Activated CD8-positive, alpha-beta memory T cell treated with anti-CD3 and anti-CD28 coated beads, Interleukin-2, amount 10 ng/mL, durations not matched to agents 7 days and 5 days (primary cell): Measurements from ENCODE around the gene DMD. TPM values are rescaled to one million over a fixed set of nuclear protein-coding genes. Genes with fewer than 3 reads are reported as not detected.

Experiments
- ATAC-seq: fragments of 150-1000 bp; cut with Tn5 transposase; one replicate; pipeline ENCODE4 v1.10.0; 2021; ENCODE audit warnings: moderate library complexity
- CTCF ChIA-PET: fragments of 350-600 bp; sonication (Branson Sonifier 250); formaldehyde crosslinking; loops from one replicate; lab custom pipeline; 2021; ENCODE audit warnings: antibody characterized with exemption; lab: Charles Lee
- DNase-seq: peaks from one replicate; pipeline ENCODE4 v3.0.0-alpha.2; 2020
- H3K27ac Mint-ChIP-seq: one replicate; pipeline ENCODE4 v1.8.0; 2021; ENCODE audit warnings: mild to moderate bottlenecking, mixed read lengths
- H3K27me3 Mint-ChIP-seq: one replicate; pipeline ENCODE4 v1.8.0; 2021; ENCODE audit warnings: mixed read lengths
- H3K36me3 Mint-ChIP-seq: one replicate; pipeline ENCODE4 v1.8.0; 2021; ENCODE audit warnings: mild to moderate bottlenecking, mixed read lengths
- H3K4me1 Mint-ChIP-seq: one replicate; pipeline ENCODE4 v1.8.0; 2021; ENCODE audit warnings: mixed read lengths
- H3K4me3 Mint-ChIP-seq: one replicate; pipeline ENCODE4 v1.8.0; 2021; ENCODE audit warnings: mild to moderate bottlenecking, moderate library complexity, mixed read lengths
- H3K9me3 Mint-ChIP-seq: one replicate; pipeline ENCODE4 v1.8.0; 2022; ENCODE audit warnings: low read depth, mixed read lengths
- total RNA-seq, 2 experiments: library from RNA; stranded (reverse); gene quantifications; one replicate each; pipeline ENCODE4 v1.2.3, GENCODE V29; 2021

The DMD gene
- total RNA-seq, 2 experiments from 2014 or later = 0.32 to 8.4 TPM

DNA sequence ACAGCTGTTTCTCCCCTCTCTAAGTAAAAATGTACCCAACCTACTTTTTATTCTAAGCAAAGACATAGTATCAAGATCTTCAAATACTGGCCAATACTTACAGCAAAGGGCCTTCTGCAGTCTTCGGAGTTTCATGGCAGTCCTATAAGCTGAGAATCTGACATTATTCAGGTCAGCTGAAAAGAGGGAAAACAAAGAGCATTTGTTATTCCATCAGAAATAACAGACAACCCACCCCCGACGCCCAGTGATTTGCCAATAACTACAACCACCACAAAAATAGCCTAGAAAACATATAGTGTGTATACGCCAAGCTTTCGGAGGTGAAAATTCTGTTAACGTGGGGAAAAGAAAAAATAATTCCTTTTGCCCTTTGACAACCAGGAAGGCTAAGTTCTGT, 1988.4 kb downstream of the DMD start:
- no peaks in the 10 kb centered on the region for H3K4me1 Mint-ChIP-seq
- H3K27ac Mint-ChIP-seq = no peak overlapping the region
- CTCF ChIA-PET = no interaction called here
- H3K4me3 Mint-ChIP-seq = no peak overlapping the region
- DNase-seq (no peak), ATAC-seq (no peak)
- no peaks in the 10 kb centered on the region for H3K36me3 Mint-ChIP-seq
- H3K27me3 Mint-ChIP-seq = no peaks in the 10 kb centered on the region
- no peaks in the 10 kb centered on the region for H3K9me3 Mint-ChIP-seq

- H3K36me3 Mint-ChIP-seq = no peaks in the 10 kb centered on the region
- no peak overlapping the region for H3K4me3 Mint-ChIP-seq
- no peaks in the 10 kb centered on the region for H3K4me1 Mint-ChIP-seq
- H3K27ac Mint-ChIP-seq = no peak overlapping the region
- no peaks in the 10 kb centered on the region for H3K9me3 Mint-ChIP-seq
- DNase-seq = no peak
- CTCF ChIA-PET = no interaction called here
- ATAC-seq = no peak
- H3K27me3 Mint-ChIP-seq = no peaks in the 10 kb centered on the region
These were observed 1992.2 kb downstream of the DMD start for GRCh38 chrX:31219174-31219573.

DNA sequence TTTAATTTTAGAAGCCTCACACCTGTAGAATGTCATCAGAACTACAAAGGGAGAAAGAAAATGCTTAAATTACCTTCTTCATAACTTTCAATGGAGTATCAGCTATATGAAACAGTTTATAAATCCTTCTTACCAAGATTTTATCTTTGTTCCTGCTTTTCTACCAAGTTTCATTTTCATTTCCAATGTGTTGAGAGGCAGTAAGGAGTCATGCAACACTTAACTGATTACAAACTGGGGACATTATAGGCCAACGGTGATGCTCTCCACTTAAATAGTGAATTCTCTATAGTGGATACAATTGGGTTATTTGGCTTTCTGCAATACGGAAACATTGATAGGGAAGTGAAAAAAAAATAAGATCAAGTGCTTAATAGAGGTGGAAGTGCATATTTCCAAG, 1994.3 kb downstream of the DMD start:
- ATAC-seq (no peak), DNase-seq (no peak)
- H3K4me1 Mint-ChIP-seq = no peaks in the 10 kb centered on the region
- H3K27ac Mint-ChIP-seq = no peak overlapping the region
- no peaks in the 10 kb centered on the region for H3K27me3 Mint-ChIP-seq
- no peaks in the 10 kb centered on the region for H3K36me3 Mint-ChIP-seq
- H3K4me3 Mint-ChIP-seq = no peak overlapping the region
- no peaks in the 10 kb centered on the region for H3K9me3 Mint-ChIP-seq
- CTCF ChIA-PET = no interaction called here

DNA sequence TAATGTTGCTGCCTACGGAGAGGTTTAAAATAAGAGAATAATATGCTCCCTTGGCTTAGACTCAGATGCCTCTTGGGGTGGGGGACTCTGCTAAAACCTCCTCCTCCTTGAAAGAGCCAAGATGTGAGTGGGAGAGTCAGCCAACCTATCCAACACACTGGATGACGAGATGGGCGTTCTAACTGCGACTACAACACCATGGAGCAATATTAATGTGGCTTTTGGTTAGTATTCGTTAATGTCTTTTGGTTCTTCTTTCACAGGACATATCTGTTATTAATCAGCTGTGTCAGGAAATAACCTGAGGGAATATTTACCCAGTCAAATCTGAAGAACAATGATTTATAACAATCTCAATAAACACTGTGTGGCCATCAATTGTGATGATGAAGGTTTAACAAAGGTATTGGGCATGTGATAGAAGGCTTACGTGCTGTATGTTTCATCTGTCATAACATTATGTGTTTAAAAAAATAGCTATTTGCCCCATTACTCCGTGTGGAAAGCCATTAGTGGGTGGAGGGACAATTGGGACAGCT, 1996.0 kb downstream of the DMD start:
- H3K4me3 Mint-ChIP-seq = no peak overlapping the region

GRCh38 chrX:31213941-31214340, 1997.4 kb downstream of the DMD start:
- CTCF ChIA-PET = no interaction called here
- H3K4me3 Mint-ChIP-seq = no peak overlapping the region

More for the DNA sequence above, 1996.0 kb downstream of the DMD start:
- Mint-ChIP-seq H3K36me3 (no peaks in the 10 kb centered on the region), H3K4me1 (no peaks in the 10 kb centered on the region), H3K27me3 (no peaks in the 10 kb centered on the region), H3K9me3 (no peaks in the 10 kb centered on the region), H3K27ac (no peak overlapping the region)
- CTCF ChIA-PET = no interaction called here
- DNase-seq (no peak), ATAC-seq (no peak)

DNA sequence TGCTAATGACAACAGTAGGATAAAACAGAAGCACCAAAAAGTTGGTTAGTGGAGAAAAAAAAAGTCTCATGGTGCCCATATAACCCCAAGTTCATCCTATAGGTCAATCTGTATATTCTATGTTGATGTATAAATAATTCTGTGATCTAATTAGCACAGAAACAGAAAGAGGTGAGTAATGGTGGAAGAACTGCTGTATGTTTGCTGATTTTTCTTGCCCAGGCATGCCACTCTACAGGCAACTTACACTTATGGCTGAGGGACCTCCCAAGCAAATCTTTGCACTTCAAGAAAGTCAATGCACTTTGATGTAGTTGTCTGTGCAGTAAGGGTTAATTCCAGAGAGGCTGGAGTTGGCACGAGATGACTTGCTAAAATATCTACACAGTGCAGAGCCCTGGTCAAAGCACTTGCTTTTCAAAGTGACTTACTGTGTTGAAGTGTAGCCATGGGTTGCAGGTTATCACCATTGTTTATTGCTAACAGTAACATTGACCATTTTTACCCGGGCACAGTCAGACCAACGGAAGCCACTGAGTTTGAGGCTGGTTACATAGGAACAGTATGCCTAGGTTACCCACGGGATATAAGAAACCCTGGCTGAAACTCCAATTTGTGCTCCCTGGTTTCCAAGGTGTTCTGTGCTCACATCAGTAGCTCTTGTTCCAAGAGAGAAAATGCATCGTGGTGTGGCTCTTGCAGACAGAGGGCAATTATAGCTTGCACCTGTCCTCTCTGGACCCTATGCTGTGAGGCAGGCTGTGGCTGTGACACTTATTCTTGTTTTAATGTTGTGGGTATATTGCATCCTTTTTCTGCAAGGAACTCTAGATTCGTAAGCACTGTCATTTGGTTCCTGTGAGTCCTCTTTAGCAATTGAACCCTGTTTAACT, 1998.2 kb downstream of the DMD start:
- no peaks in the 10 kb centered on the region for H3K36me3 Mint-ChIP-seq
- H3K4me1 Mint-ChIP-seq = no peaks in the 10 kb centered on the region
- H3K4me3 Mint-ChIP-seq = no peak overlapping the region
- no peaks in the 10 kb centered on the region for H3K9me3 Mint-ChIP-seq
- ATAC-seq (no peak), DNase-seq (no peak)
- no peaks in the 10 kb centered on the region for H3K27me3 Mint-ChIP-seq
- CTCF ChIA-PET = no interaction called here
- no peak overlapping the region for H3K27ac Mint-ChIP-seq

More at GRCh38 chrX:31213941-31214340, 1997.4 kb downstream of the DMD start:
- Mint-ChIP-seq H3K27me3 (no peaks in the 10 kb centered on the region), H3K4me1 (no peaks in the 10 kb centered on the region), H3K9me3 (no peaks in the 10 kb centered on the region), H3K36me3 (no peaks in the 10 kb centered on the region), H3K27ac (no peak overlapping the region)
- DNase-seq = no peak
- no peak for ATAC-seq

DNA sequence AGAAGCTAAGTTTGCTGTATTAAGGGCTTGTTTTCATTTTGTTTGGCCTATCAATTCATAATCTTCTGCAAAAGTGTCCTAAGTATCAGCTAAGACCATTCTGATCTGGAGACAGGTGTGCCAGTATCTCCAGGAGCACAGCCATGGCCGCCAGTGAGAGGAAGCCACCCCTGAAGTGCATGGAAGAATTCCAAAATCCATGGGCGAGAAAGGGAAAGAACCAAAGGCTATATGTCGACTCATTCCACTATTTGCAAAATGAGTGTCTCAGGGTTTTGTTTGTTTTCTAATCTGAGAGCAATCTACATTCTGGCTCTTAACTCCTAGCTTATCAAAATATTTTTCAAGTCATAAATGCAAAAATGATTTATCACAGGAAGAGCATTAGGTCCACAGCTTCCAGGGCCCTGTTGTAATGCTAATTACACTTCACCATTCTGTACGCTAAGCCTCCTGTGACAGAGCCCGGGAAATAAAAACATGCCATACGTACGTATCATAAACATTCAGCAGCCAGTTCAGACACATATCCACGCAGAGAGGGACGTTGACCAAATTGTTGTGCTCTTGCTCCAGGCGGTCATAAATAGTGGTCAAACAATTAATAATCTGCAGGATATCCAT, 2002.2 kb downstream of the DMD start:
- no peak for ATAC-seq
- Mint-ChIP-seq H3K4me1 (no peaks in the 10 kb centered on the region), H3K36me3 (no peaks in the 10 kb centered on the region), H3K4me3 (no peak overlapping the region), H3K9me3 (no peaks in the 10 kb centered on the region), H3K27ac (no peak overlapping the region), H3K27me3 (no peaks in the 10 kb centered on the region)
- CTCF ChIA-PET = no interaction called here
- no peak for DNase-seq

DNA sequence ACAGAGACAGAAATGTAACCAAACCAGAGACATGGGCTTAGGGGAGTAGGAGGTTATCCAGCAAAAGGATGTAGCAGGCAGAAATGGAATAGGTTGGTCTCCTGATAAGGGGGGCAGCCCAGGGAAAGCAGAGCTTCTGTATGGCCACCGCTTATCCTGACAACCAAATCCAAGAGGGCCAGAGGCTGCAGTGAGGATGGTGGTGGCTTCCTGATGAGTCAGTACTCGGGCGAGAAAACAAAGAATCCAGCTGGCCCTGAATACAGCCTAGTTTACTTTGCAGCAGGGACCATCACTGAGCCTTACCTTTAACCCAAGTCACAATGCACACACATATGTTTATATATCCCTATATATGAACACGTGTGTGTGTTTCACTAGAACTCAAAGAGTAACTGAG, 2009.8 kb downstream of the DMD start:
- CTCF ChIA-PET = no interaction called here
- H3K27me3 Mint-ChIP-seq = no peaks in the 10 kb centered on the region
- H3K4me1 Mint-ChIP-seq = no peaks in the 10 kb centered on the region
- ATAC-seq (no peak), DNase-seq (no peak)
- H3K4me3 Mint-ChIP-seq = no peak overlapping the region
- no peaks in the 10 kb centered on the region for H3K36me3 Mint-ChIP-seq
- H3K9me3 Mint-ChIP-seq = no peaks in the 10 kb centered on the region
- no peak overlapping the region for H3K27ac Mint-ChIP-seq

- Mint-ChIP-seq H3K4me3 (no peak overlapping the region), H3K36me3 (no peaks in the 10 kb centered on the region), H3K4me1 (no peaks in the 10 kb centered on the region), H3K27ac (no peak overlapping the region), H3K9me3 (no peaks in the 10 kb centered on the region), H3K27me3 (no peaks in the 10 kb centered on the region)
- no peak for ATAC-seq
- CTCF ChIA-PET = no interaction called here
- no peak for DNase-seq
These were observed 2010.9 kb downstream of the DMD start for GRCh38 chrX:31200430-31200829.

DNA sequence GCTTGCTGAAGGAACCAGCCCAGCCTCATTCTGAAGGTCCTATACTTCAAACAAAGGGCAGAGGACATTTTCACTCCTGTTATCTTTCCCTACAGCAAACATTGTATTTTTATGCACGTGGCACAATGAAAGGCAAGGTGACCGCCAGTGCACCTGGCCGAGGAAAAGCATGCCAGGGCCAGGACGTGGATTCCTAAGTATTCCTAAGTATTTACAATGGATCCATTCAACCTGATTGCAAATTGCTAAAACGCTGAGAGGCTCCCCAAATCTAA, 2011.6 kb downstream of the DMD start:
- CTCF ChIA-PET = no interaction called here
- no peak for DNase-seq
- no peaks in the 10 kb centered on the region for H3K4me1 Mint-ChIP-seq
- no peak for ATAC-seq
- H3K36me3 Mint-ChIP-seq = no peaks in the 10 kb centered on the region
- H3K27ac Mint-ChIP-seq = no peak overlapping the region
- H3K4me3 Mint-ChIP-seq = no peak overlapping the region
- no peaks in the 10 kb centered on the region for H3K9me3 Mint-ChIP-seq
- H3K27me3 Mint-ChIP-seq = no peaks in the 10 kb centered on the region

- Mint-ChIP-seq H3K36me3 (no peaks in the 10 kb centered on the region), H3K9me3 (no peaks in the 10 kb centered on the region), H3K4me1 (no peaks in the 10 kb centered on the region), H3K4me3 (no peak overlapping the region), H3K27me3 (no peaks in the 10 kb centered on the region), H3K27ac (no peak overlapping the region)
- ATAC-seq (no peak), DNase-seq (no peak)
- CTCF ChIA-PET = no interaction called here
These were observed 2012.1 kb downstream of the DMD start for GRCh38 chrX:31199056-31199839.

GRCh38 chrX:31190221-31190975, 2021.0 kb downstream of the DMD start:
- no peaks in the 10 kb centered on the region for H3K4me1 Mint-ChIP-seq
- DNase-seq (no peak), ATAC-seq (no peak)
- no peak overlapping the region for H3K4me3 Mint-ChIP-seq
- H3K9me3 Mint-ChIP-seq = no peaks in the 10 kb centered on the region
- no peaks in the 10 kb centered on the region for H3K27me3 Mint-ChIP-seq
- H3K36me3 Mint-ChIP-seq = no peaks in the 10 kb centered on the region
- CTCF ChIA-PET = no interaction called here
- H3K27ac Mint-ChIP-seq = no peak overlapping the region

DNA sequence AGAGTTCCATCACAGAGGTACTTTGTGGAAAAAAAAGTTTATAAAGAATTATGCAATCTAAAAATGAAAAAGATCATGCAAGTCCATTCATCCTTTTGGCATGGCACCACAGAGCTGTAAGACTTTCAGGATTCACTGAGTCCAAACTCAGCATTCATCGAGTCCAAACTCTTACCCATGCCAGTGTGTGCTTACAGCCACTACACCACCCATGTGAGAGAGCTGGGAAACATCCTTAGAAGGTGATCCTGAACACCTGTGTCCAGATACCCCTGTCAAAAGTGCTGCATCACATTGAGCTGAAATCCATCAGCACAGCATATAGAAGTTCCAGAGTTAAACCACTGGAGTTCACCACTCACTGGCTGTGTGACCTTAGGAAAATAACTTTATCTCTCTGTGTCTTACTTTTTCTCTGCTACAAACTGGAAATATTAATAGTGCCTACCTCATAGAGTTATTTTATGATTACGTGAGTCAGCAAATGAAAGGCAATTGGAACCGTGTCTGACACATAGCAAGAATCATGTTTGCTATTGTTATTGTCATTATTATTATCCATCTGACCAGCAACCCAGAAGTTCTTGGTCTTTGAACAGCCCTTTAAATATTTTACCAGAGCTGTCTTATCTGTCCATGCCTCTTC, 2024.5 kb downstream of the DMD start:
- Mint-ChIP-seq H3K4me3 (no peak overlapping the region), H3K27ac (no peak overlapping the region), H3K4me1 (no peaks in the 10 kb centered on the region), H3K36me3 (no peaks in the 10 kb centered on the region), H3K9me3 (no peaks in the 10 kb centered on the region), H3K27me3 (no peaks in the 10 kb centered on the region)
- no peak for ATAC-seq
- DNase-seq = no peak
- CTCF ChIA-PET = no interaction called here
